Activated CD4-positive, alpha-beta memory T cell treated with anti-CD3 and anti-CD28 coated beads for 36 hours (primary cell): ENCODE data around the gene UBE4B. TPM values are rescaled to one million over a fixed set of nuclear protein-coding genes. Genes with fewer than 3 reads are reported as not detected.
"Not testable (repeated sequence)": the region's sequence is repeated elsewhere in the genome, so short reads cannot be mapped to it uniquely, and the experiment has no call there.

ENCODE experiments used
- CTCF ChIA-PET: fragments of 350-600 bp; sonication (Branson Sonifier 250); formaldehyde crosslinking; loops from one replicate; lab custom pipeline; 2021; ENCODE audit warnings: antibody characterized with exemption, inconsistent platforms; lab: Charles Lee
- POLR2A ChIA-PET: fragments of 350-600 bp; sonication (Branson Sonifier 250); formaldehyde crosslinking; loops from one replicate; lab custom pipeline; 2021; ENCODE audit warnings: antibody characterized with exemption; lab: Charles Lee
- DNase-seq: peaks from one replicate; pipeline ENCODE4 v3.0.0-alpha.2; 2020
- H3K27ac Mint-ChIP-seq: one replicate; pipeline ENCODE4 v1.8.0; 2021; ENCODE audit warnings: mixed read lengths
- H3K27me3 Mint-ChIP-seq: one replicate; pipeline ENCODE4 v1.8.0; 2021; ENCODE audit warnings: mixed read lengths
- H3K36me3 Mint-ChIP-seq: one replicate; pipeline ENCODE4 v1.8.0; 2021; ENCODE audit warnings: mixed read lengths
- H3K4me1 Mint-ChIP-seq: one replicate; pipeline ENCODE4 v1.8.0; 2021; ENCODE audit warnings: low read depth, mixed read lengths
- H3K4me3 Mint-ChIP-seq: one replicate; pipeline ENCODE4 v1.8.0; 2021; ENCODE audit warnings: mild to moderate bottlenecking, mixed read lengths
- H3K9me3 Mint-ChIP-seq: one replicate; pipeline ENCODE4 v1.8.0; 2021; ENCODE audit warnings: mixed read lengths
- intact Hi-C: fragments of 100-400 bp; cut with micrococcal nuclease; formaldehyde crosslinking; loops from one replicate; pipeline ENCODE4 v1.15.1; 2023
- total RNA-seq, 2 experiments: library from RNA; stranded (reverse); gene quantifications; one replicate each; pipeline ENCODE4 v1.2.3, GENCODE V29; 2021

Gene UBE4B
- total RNA-seq, 2 experiments from 2014 or later, result 24.3 to 25.3 TPM

GRCh38 chr1:10106756-10107475 lies 74.2 kb downstream of the UBE4B start:
- DNase-seq, result no peak
- intact Hi-C loops, result no loop called here
- H3K4me1 Mint-ChIP-seq, result no peaks in the 10 kb centered on the region
- CTCF ChIA-PET, result no interaction called here
- POLR2A ChIA-PET, result no interaction called here
- H3K4me3 Mint-ChIP-seq, result no peak overlapping the region
- no peaks in the 10 kb centered on the region for H3K27me3 Mint-ChIP-seq
- H3K9me3 Mint-ChIP-seq, result no peaks in the 10 kb centered on the region
- H3K36me3 Mint-ChIP-seq, result peaks cover 36% of the 10 kb centered on the region
- H3K27ac Mint-ChIP-seq, result no peak overlapping the region

- peaks cover 33% of the 10 kb centered on the region for H3K36me3 Mint-ChIP-seq
- intact Hi-C loops, H3K27me3 Mint-ChIP-seq, H3K4me1 Mint-ChIP-seq, H3K27ac Mint-ChIP-seq, H3K4me3 Mint-ChIP-seq, H3K9me3 Mint-ChIP-seq, POLR2A ChIA-PET, DNase-seq, CTCF ChIA-PET: not testable (repeated sequence)
These were observed 74.7 kb downstream of the UBE4B start for GRCh38 chr1:10107476-10107847.

- ChIA-PET POLR2A (no interaction called here), CTCF (interaction anchor here (1.0 kb wide), 1 partner anchor 158 kb away, joined by 3 read pairs; no protein-coding TSS in a partner anchor)
- Mint-ChIP-seq H3K4me1 (no peaks in the 10 kb centered on the region), H3K9me3 (no peaks in the 10 kb centered on the region), H3K36me3 (peaks cover 27% of the 10 kb centered on the region), H3K4me3 (no peak overlapping the region), H3K27ac (no peak overlapping the region), H3K27me3 (no peaks in the 10 kb centered on the region)
- no peak for DNase-seq
- intact Hi-C loops, result no loop called here
These were observed 75.4 kb downstream of the UBE4B start for GRCh38 chr1:10108134-10108663.

- Mint-ChIP-seq H3K27me3 (no peaks in the 10 kb centered on the region), H3K9me3 (no peaks in the 10 kb centered on the region), H3K27ac (no peak overlapping the region), H3K4me1 (no peaks in the 10 kb centered on the region), H3K36me3 (peaks cover 24% of the 10 kb centered on the region), H3K4me3 (no peak overlapping the region)
- DNase-seq, result no peak
- CTCF ChIA-PET, result interaction anchor here (1.0 kb wide), 1 partner anchor 159 kb away, joined by 3 read pairs; no protein-coding TSS in a partner anchor
- POLR2A ChIA-PET, result no interaction called here
- intact Hi-C loops, result no loop called here
These were observed 76.4 kb downstream of the UBE4B start for GRCh38 chr1:10108948-10109708.

GRCh38 chr1:10113501-10113900 lies 80.7 kb downstream of the UBE4B start:
- no peak for DNase-seq
- intact Hi-C loops, result no loop called here
- Mint-ChIP-seq H3K36me3 (peaks cover 16% of the 10 kb centered on the region), H3K9me3 (no peaks in the 10 kb centered on the region), H3K27me3 (no peaks in the 10 kb centered on the region), H3K4me1 (no peaks in the 10 kb centered on the region), H3K27ac (no peak overlapping the region), H3K4me3 (no peak overlapping the region)
- ChIA-PET POLR2A (no interaction called here), CTCF (no interaction called here)

- Mint-ChIP-seq H3K4me1 (no peaks in the 10 kb centered on the region), H3K9me3 (no peaks in the 10 kb centered on the region), H3K4me3 (no peak overlapping the region), H3K36me3 (peaks cover 18% of the 10 kb centered on the region), H3K27ac (no peak overlapping the region), H3K27me3 (no peaks in the 10 kb centered on the region)
- intact Hi-C loops, result no loop called here
- DNase-seq, result no peak
- CTCF ChIA-PET, result no interaction called here
- POLR2A ChIA-PET, result no interaction called here
These were observed 82.0 kb downstream of the UBE4B start for GRCh38 chr1:10114746-10115145.

- no peaks in the 10 kb centered on the region for H3K4me1 Mint-ChIP-seq
- intact Hi-C loops, result no loop called here
- H3K27ac Mint-ChIP-seq, result no peak overlapping the region
- peaks cover 25% of the 10 kb centered on the region for H3K36me3 Mint-ChIP-seq
- no peak overlapping the region for H3K4me3 Mint-ChIP-seq
- H3K9me3 Mint-ChIP-seq, result no peaks in the 10 kb centered on the region
- CTCF ChIA-PET, result no interaction called here
- DNase-seq, result no peak
- POLR2A ChIA-PET, result no interaction called here
- no peaks in the 10 kb centered on the region for H3K27me3 Mint-ChIP-seq
These were observed 84.4 kb downstream of the UBE4B start for GRCh38 chr1:10117132-10117531.

GRCh38 chr1:10117865-10118264 lies 85.1 kb downstream of the UBE4B start:
- H3K36me3 Mint-ChIP-seq, result peaks cover 28% of the 10 kb centered on the region
- no peaks in the 10 kb centered on the region for H3K4me1 Mint-ChIP-seq
- ChIA-PET CTCF (no interaction called here), POLR2A (no interaction called here)
- no peak for DNase-seq
- no peaks in the 10 kb centered on the region for H3K9me3 Mint-ChIP-seq
- intact Hi-C loops, result no loop called here
- no peaks in the 10 kb centered on the region for H3K27me3 Mint-ChIP-seq
- no peak overlapping the region for H3K27ac Mint-ChIP-seq
- no peak overlapping the region for H3K4me3 Mint-ChIP-seq

- DNase-seq, result no peak
- H3K9me3 Mint-ChIP-seq, result no peaks in the 10 kb centered on the region
- POLR2A ChIA-PET, result no interaction called here
- CTCF ChIA-PET, result no interaction called here
- H3K36me3 Mint-ChIP-seq, result peaks cover 28% of the 10 kb centered on the region
- intact Hi-C loops, result no loop called here
- H3K27me3 Mint-ChIP-seq, result no peaks in the 10 kb centered on the region
- no peak overlapping the region for H3K4me3 Mint-ChIP-seq
- H3K4me1 Mint-ChIP-seq, result no peaks in the 10 kb centered on the region
- H3K27ac Mint-ChIP-seq, result no peak overlapping the region
These were observed 88.9 kb downstream of the UBE4B start for GRCh38 chr1:10121688-10122087.

- POLR2A ChIA-PET, result no interaction called here
- Mint-ChIP-seq H3K36me3 (peaks cover 21% of the 10 kb centered on the region), H3K27ac (no peak overlapping the region), H3K4me1 (no peaks in the 10 kb centered on the region), H3K9me3 (no peaks in the 10 kb centered on the region), H3K27me3 (no peaks in the 10 kb centered on the region), H3K4me3 (no peak overlapping the region)
- DNase-seq, result no peak
- intact Hi-C loops, result no loop called here
- CTCF ChIA-PET, result no interaction called here
These were observed 90.2 kb downstream of the UBE4B start for GRCh38 chr1:10122926-10123325.

- H3K27ac Mint-ChIP-seq, result no peak overlapping the region
- ChIA-PET POLR2A (no interaction called here), CTCF (interaction anchor here (1.4 to 1.9 kb wide), 2 partner anchors 82 to 366 kb away, joined by 3 to 5 read pairs; partner anchors contain the start of gene KIF1B)
- H3K36me3 Mint-ChIP-seq, result peaks cover 7% of the 10 kb centered on the region
- H3K4me3 Mint-ChIP-seq, result no peak overlapping the region
- no peaks in the 10 kb centered on the region for H3K27me3 Mint-ChIP-seq
- DNase-seq, result no peak
- intact Hi-C loops, result no loop called here
- no peaks in the 10 kb centered on the region for H3K4me1 Mint-ChIP-seq
- H3K9me3 Mint-ChIP-seq, result no peaks in the 10 kb centered on the region
These were observed 95.5 kb downstream of the UBE4B start for GRCh38 chr1:10128101-10128765.

GRCh38 chr1:10132316-10132715 lies 99.6 kb downstream of the UBE4B start:
- no peak overlapping the region for H3K27ac Mint-ChIP-seq
- H3K4me1 Mint-ChIP-seq, result no peaks in the 10 kb centered on the region
- intact Hi-C loops, result no loop called here
- H3K27me3 Mint-ChIP-seq, result no peaks in the 10 kb centered on the region
- no peaks in the 10 kb centered on the region for H3K9me3 Mint-ChIP-seq
- ChIA-PET POLR2A (no interaction called here), CTCF (no interaction called here)
- H3K4me3 Mint-ChIP-seq, result no peak overlapping the region
- H3K36me3 Mint-ChIP-seq, result peaks cover 16% of the 10 kb centered on the region
- DNase-seq, result no peak
